SK-N-MC (cell line): Measurements from ENCODE around the gene KL.

Source experiments
- DNase-seq: peaks from one replicate; pipeline ENCODE4 v3.0.0-alpha.2; 2011; ENCODE audit warnings: low read depth, low spot score
- H3K27ac ChIP-seq: fragments of 200-600 bp; sonication (generic); 2 replicates; pipeline ENCODE4 v1.5.1; 2016; ENCODE audit warnings: mixed run types
- H3K36me3 ChIP-seq: fragments of 200-600 bp; sonication (generic); 2 replicates; pipeline ENCODE4 v1.6.1; 2017; ENCODE audit warnings: antibody characterized with exemption, low read length, mixed read lengths; ENCODE audit not compliant: insufficient read depth
- H3K4me3 ChIP-seq: fragments of 200-600 bp; sonication (generic); 2 replicates; pipeline ENCODE4 v1.5.1; 2016
- H3K9ac ChIP-seq: fragments of 200-600 bp; sonication (generic); 2 replicates; pipeline ENCODE4 v1.8.0; 2017; ENCODE audit warnings: mixed run types, mixed read lengths; ENCODE audit not compliant: insufficient read length
- H3K9me3 ChIP-seq: fragments of 200-600 bp; sonication (generic); 2 replicates; pipeline ENCODE4 v1.6.1; 2017; ENCODE audit warnings: low read depth, mild to moderate bottlenecking, antibody characterized with exemption, low read length, moderate library complexity, mixed read lengths
- EZH2 ChIP-seq: fragments of 200-600 bp; sonication (generic); IDR thresholded peaks from one replicate; pipeline ENCODE4 v1.6.1; 2017; ENCODE audit warnings: antibody characterized with exemption
- FOXP2 ChIP-seq: optimal IDR thresholded peaks from 2 replicates; pipeline ENCODE3; 2011; ENCODE audit warnings: mild to moderate bottlenecking, moderate library complexity; ENCODE audit not compliant: insufficient read depth; ENCODE audit errors: extremely low read length, control extremely low read depth
- POLR2AphosphoS5 ChIP-seq: IDR thresholded peaks from 2 replicates; pipeline ENCODE4 v1.6.1; 2012; ENCODE audit warnings: mild to moderate bottlenecking, low read depth, low read length, borderline replicate concordance

KL gene

GRCh38 chr13:33022986-33023385, 6.8 kb downstream of the KL start:
- no peak overlapping the region for H3K4me3 ChIP-seq
- H3K9me3 ChIP-seq = no peaks in the 10 kb centered on the region
- H3K36me3 ChIP-seq = no peaks in the 10 kb centered on the region
- no peak overlapping the region for H3K9ac ChIP-seq
- no peak for TF ChIP-seq EZH2
- no peak for TF ChIP-seq FOXP2
- TF ChIP-seq POLR2AphosphoS5 = no peak
- no peak for DNase-seq
- no peak overlapping the region for H3K27ac ChIP-seq

DNA sequence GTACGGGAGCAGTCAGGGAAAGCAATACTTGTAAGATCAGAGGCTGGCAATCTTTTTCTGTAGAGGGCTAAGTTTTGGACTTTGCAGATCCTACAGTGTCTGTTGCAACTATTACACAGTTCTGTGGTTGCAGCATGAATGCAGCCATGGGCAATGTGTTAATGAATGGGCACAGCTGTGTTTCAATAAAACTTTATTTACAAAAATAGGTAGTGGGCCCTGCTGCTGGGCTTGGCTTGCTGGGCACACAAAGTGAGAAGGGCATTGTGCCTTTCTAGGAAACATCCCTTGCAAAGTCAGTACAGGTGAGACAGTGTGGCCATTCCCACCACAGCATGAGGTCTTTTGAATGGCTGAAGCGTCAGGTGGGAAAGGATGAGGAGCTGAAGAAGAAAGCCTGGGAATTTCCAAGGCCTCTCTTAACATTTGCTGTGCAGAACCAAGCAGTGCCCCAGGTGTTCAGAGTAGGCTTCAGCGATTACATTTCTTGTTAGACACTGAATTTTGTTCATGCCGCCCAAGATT, 9.1 kb downstream of the KL start:
- H3K9me3 ChIP-seq = no peaks in the 10 kb centered on the region
- no peak overlapping the region for H3K4me3 ChIP-seq
- TF ChIP-seq EZH2 = no peak
- H3K9ac ChIP-seq = no peak overlapping the region
- no peaks in the 10 kb centered on the region for H3K36me3 ChIP-seq
- no peak overlapping the region for H3K27ac ChIP-seq
- DNase-seq = no peak

DNA sequence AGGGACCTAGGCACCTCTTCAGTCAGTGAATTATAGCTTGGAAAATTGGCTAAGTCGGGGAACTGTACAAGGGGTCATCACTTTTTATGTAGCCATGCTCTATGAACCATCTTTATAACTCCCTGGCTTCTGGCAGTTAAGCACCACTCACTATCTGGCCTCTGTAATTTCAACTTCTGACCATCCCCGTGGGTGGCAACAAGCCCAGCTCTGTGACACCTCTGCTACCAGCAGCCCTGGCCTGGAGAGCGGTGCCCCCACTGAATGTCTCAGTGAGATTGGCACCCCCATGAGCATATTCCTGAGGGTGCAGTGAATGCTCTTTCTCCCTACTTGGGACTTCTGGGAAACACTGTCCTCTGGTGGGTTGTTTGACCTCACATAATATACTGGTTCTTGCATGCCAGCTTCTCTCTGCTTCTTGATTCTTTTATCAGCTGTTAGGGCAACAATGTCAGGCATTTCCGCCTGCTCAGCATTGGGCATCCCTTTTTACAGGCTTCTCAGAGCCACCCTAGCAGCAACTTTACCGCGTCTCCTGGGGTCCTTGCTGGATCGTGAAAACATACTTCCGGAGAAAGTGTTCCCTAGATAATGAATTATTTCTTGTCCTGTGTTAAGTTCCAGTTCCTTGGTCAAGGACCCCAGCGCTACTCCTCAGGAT, 10.4 kb downstream of the KL start:
- Histone ChIP-seq H3K9ac (no peak overlapping the region), H3K27ac (no peak overlapping the region), H3K4me3 (no peak overlapping the region), H3K36me3 (no peaks in the 10 kb centered on the region), H3K9me3 (no peaks in the 10 kb centered on the region)
- no peak for TF ChIP-seq POLR2AphosphoS5
- no peak for TF ChIP-seq EZH2
- TF ChIP-seq FOXP2 = no peak
- DNase-seq = no peak

- no peaks in the 10 kb centered on the region for H3K9me3 ChIP-seq
- no peak overlapping the region for H3K4me3 ChIP-seq
- no peak overlapping the region for H3K27ac ChIP-seq
- TF ChIP-seq POLR2AphosphoS5 = no peak
- DNase-seq = no peak
- H3K36me3 ChIP-seq = no peaks in the 10 kb centered on the region
- no peak overlapping the region for H3K9ac ChIP-seq
Measured at GRCh38 chr13:33028620-33029019, 12.4 kb downstream of the KL start.

DNA sequence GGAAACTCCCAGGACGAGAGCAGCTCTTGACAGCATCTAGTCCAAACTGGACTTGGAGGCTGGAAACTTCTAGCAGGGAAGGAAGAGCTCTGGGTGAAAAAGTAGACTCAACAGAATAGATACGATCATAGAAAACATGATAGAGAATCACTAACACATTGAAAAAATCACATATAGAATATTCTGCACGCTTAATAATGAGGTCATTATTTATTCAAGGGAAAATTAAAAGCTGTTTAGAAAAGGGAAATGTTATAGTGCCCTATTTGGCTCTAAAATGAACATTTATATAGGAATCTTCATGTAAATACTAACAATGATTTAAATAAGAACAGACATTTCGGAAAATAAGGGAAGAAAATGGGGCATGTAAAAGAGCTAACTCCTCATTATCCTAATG, 15.1 kb downstream of the KL start:
- Histone ChIP-seq H3K4me3 (no peak overlapping the region), H3K9ac (no peak overlapping the region), H3K36me3 (no peaks in the 10 kb centered on the region), H3K27ac (no peak overlapping the region), H3K9me3 (no peaks in the 10 kb centered on the region)
- TF ChIP-seq POLR2AphosphoS5 (no peak), FOXP2 (no peak), EZH2 (no peak)
- DNase-seq = no peak

- Histone ChIP-seq H3K9me3 (no peaks in the 10 kb centered on the region), H3K36me3 (no peaks in the 10 kb centered on the region), H3K27ac (no peak overlapping the region), H3K4me3 (no peak overlapping the region), H3K9ac (no peak overlapping the region)
- no peak for DNase-seq
- TF ChIP-seq POLR2AphosphoS5 (no peak), FOXP2 (no peak), EZH2 (no peak)
Measured at GRCh38 chr13:33032037-33032625, 15.9 kb downstream of the KL start.

DNA sequence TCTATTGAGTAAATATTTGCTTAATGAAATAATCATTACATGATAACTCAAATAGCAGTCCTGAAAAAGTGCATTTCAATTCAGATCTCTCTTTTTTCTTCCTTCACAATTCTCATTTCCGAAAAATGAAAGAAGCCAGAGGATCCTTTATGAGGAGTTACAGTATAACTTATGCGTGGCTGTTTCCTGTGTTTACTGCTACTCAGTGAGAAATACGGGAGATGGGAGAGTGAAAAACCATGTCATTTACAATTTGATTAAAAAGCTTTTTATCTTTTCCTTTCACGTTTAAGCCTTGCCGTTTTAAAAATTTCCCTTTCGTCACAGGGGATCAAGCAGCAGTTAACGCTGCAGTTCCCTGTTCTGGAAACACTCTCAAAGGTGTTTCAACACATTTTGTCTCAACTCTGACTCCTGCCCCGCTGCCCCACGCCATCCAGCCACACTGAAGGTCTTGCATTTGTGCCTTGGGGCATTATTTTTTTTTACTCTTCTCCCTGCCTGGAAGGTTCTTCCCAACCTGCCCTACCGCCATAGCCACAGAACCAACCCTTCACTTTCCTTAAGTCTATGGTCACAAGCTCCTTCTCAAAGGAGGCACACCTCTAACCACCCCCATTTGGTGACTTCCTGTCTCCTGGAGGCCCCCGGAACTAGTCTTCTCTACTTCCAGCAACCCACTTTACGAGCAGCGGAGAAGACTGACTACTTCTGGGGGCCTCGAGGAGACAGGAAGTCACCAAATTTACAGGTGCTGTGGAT, 17.0 kb downstream of the KL start:
- Histone ChIP-seq H3K27ac (peak overlapping the region; percentile 76), H3K9ac (no peak overlapping the region), H3K36me3 (no peaks in the 10 kb centered on the region), H3K4me3 (peak overlapping the region; percentile 4), H3K9me3 (no peaks in the 10 kb centered on the region)
- TF ChIP-seq EZH2 (no peak), POLR2AphosphoS5 (no peak; the same call in 1 of the 2 replicates), FOXP2 (no peak)
- no peak for DNase-seq

- Histone ChIP-seq H3K9ac (no peak overlapping the region), H3K9me3 (no peaks in the 10 kb centered on the region), H3K27ac (peak overlapping the region; percentile 76), H3K36me3 (no peaks in the 10 kb centered on the region), H3K4me3 (peak overlapping the region; percentile 4)
- DNase-seq = no peak
- TF ChIP-seq POLR2AphosphoS5 (no peak), EZH2 (no peak), FOXP2 (no peak)
Measured at GRCh38 chr13:33033986-33034385, 17.8 kb downstream of the KL start.
